ENCODE measurements around the gene ATOH1. TPM values are rescaled to one million over a fixed set of nuclear protein-coding genes. Genes with fewer than 3 reads are reported as not detected.

Gene ATOH1
- total RNA-seq, 1 donor from 2014 or later: not detected

- Histone ChIP-seq H3K9me3 (no peaks in the 10 kb centered on the region), H3K27ac (no peak overlapping the region), H3K4me1 (no peaks in the 10 kb centered on the region), H3K27me3 (no peaks in the 10 kb centered on the region), H3K36me3 (no peaks in the 10 kb centered on the region), H3K4me3 (no peak overlapping the region)
- ATAC-seq (no peak), DNase-seq (no peak)
- no peak for TF ChIP-seq CTCF (IDR thresholded peaks at IDR 0.05)
- intact Hi-C loops (cut with DNase I): no loop called here
Measured at GRCh38 chr4:93814141-93814540, 14.4 kb upstream of the ATOH1 start.

- DNase-seq: no peak
- Histone ChIP-seq H3K36me3 (no peaks in the 10 kb centered on the region), H3K27me3 (no peaks in the 10 kb centered on the region), H3K9me3 (no peaks in the 10 kb centered on the region), H3K4me3 (no peak overlapping the region), H3K27ac (no peak overlapping the region), H3K4me1 (no peaks in the 10 kb centered on the region)
- ATAC-seq: peak; percentile 73
- intact Hi-C loops (cut with DNase I): no loop called here
- no peak for TF ChIP-seq CTCF (IDR thresholded peaks at IDR 0.05)
Measured at GRCh38 chr4:93814722-93815121, 13.8 kb upstream of the ATOH1 start.

GRCh38 chr4:93825551-93826216 is 2.9 kb upstream of the ATOH1 start:
- ATAC-seq: no peak
- no peak for TF ChIP-seq CTCF (IDR thresholded peaks at IDR 0.05)
- peaks cover 62% of the 10 kb centered on the region for H3K27me3 ChIP-seq

GRCh38 chr4:93827272-93827947 is 1.1 kb upstream of the ATOH1 start:
- H3K9me3 ChIP-seq: no peaks in the 10 kb centered on the region
- intact Hi-C loops (cut with DNase I): no loop called here
- H3K27me3 ChIP-seq: peaks cover 72% of the 10 kb centered on the region
- no peak overlapping the region for H3K27ac ChIP-seq
- ATAC-seq: peak; percentile 36
- no peak for DNase-seq
- H3K4me1 ChIP-seq: peaks cover 18% of the 10 kb centered on the region
- TF ChIP-seq CTCF (IDR thresholded peaks at IDR 0.05): no peak
- H3K4me3 ChIP-seq: no peak overlapping the region
- no peaks in the 10 kb centered on the region for H3K36me3 ChIP-seq

More at GRCh38 chr4:93825551-93826216, 2.9 kb upstream of the ATOH1 start:
- intact Hi-C loops (cut with DNase I): no loop called here
- Histone ChIP-seq H3K9me3 (no peaks in the 10 kb centered on the region), H3K27ac (no peak overlapping the region), H3K4me3 (no peak overlapping the region), H3K36me3 (no peaks in the 10 kb centered on the region), H3K4me1 (peaks cover 18% of the 10 kb centered on the region)
- DNase-seq: no peak

- Histone ChIP-seq H3K27ac (no peak overlapping the region), H3K4me3 (peak overlapping the region; percentile 26), H3K27me3 (peaks cover 90% of the 10 kb centered on the region), H3K9me3 (no peaks in the 10 kb centered on the region), H3K4me1 (peaks cover 18% of the 10 kb centered on the region), H3K36me3 (no peaks in the 10 kb centered on the region)
- intact Hi-C loops (cut with DNase I): no loop called here
- no peak for DNase-seq
- TF ChIP-seq CTCF (IDR thresholded peaks at IDR 0.05): no peak
- peak; percentile 53 for ATAC-seq
Measured at GRCh38 chr4:93828995-93829819, 654 bp downstream of the ATOH1 start.

Data from upper lobe of right lung (tissue), 1 donor.